Smooth muscle cell (in vitro differentiated cells): ENCODE data around the gene PNMA6A. TPM values are rescaled to one million over a fixed set of nuclear protein-coding genes. Genes with fewer than 3 reads are reported as not detected.
"Not testable (repeated sequence)": the region's sequence is repeated elsewhere in the genome, so short reads cannot be mapped to it uniquely, and the experiment has no call there.

ENCODE experiments used
- DNase-seq: peaks from one replicate; lab custom pipeline; 2025; ENCODE audit not compliant: unreplicated experiment; lab: John Stamatoyannopoulos, UW
- H2AFZ ChIP-seq: fragments of 200-600 bp; sonication (generic); 2 replicates; pipeline ENCODE4 v1.6.0; 2016; ENCODE audit warnings: antibody characterized with exemption, low read depth, mild to moderate bottlenecking
- H3F3A ChIP-seq: fragments of 200-600 bp; sonication (generic); 2 replicates; pipeline ENCODE4 v1.6.0; 2017; ENCODE audit warnings: antibody characterized with exemption, low read depth
- H3K27ac ChIP-seq: fragments of 200-600 bp; sonication (generic); 2 replicates; pipeline ENCODE4 v1.5.1; 2016; ENCODE audit warnings: low read depth, mild to moderate bottlenecking
- H3K27me3 ChIP-seq: fragments of 200-600 bp; sonication (generic); 2 replicates; pipeline ENCODE4 v1.6.1; 2016; ENCODE audit warnings: low read depth, mild to moderate bottlenecking
- H3K36me3 ChIP-seq: fragments of 200-600 bp; sonication (generic); 2 replicates; pipeline ENCODE4 v1.5.1; 2016; ENCODE audit warnings: low read depth
- H3K4me1 ChIP-seq: fragments of 200-600 bp; sonication (generic); 2 replicates; pipeline ENCODE4 v1.5.1; 2016; ENCODE audit warnings: low read depth
- H3K4me2 ChIP-seq: fragments of 200-600 bp; sonication (generic); 2 replicates; pipeline ENCODE4 v1.6.0; 2016; ENCODE audit warnings: mild to moderate bottlenecking
- H3K4me3 ChIP-seq: fragments of 200-600 bp; sonication (generic); 2 replicates; pipeline ENCODE4 v1.5.1; 2016; ENCODE audit warnings: mild to moderate bottlenecking
- H3K79me2 ChIP-seq: fragments of 200-600 bp; sonication (generic); 2 replicates; pipeline ENCODE4 v1.6.0; 2016; ENCODE audit warnings: low read depth, mild to moderate bottlenecking
- H3K9ac ChIP-seq: fragments of 200-600 bp; sonication (generic); 2 replicates; pipeline ENCODE4 v1.6.0; 2016; ENCODE audit warnings: low read depth
- H3K9me3 ChIP-seq: fragments of 200-600 bp; sonication (generic); replicated peaks from 2 replicates; pipeline ENCODE4 v1.5.1; 2016; ENCODE audit warnings: low read depth
- H4K20me1 ChIP-seq: fragments of 200-600 bp; sonication (generic); 2 replicates; pipeline ENCODE4 v1.6.0; 2016; ENCODE audit warnings: low read depth
- CTCF ChIP-seq: fragments of 200-600 bp; sonication (generic); IDR thresholded peaks from 2 replicates; pipeline ENCODE4 v1.5.1; 2017; ENCODE audit warnings: borderline replicate concordance, mild to moderate bottlenecking, antibody characterized with exemption; ENCODE audit not compliant: insufficient read depth, poor library complexity, severe bottlenecking
- WGBS: methylation state at CpG from one replicate; pipeline ENCODE4 v1.1.7; 2016; ENCODE audit warnings: low lambda C conversion rate; 5-methylcytosine and 5-hydroxymethylcytosine counted together
- polyA plus RNA-seq: library from polyadenylated mRNA; unstranded; fragments of >200 nt; fragmentation: Nextera tagmentation; extraction: Ambion mirVana; gene quantifications from 2 replicates; pipeline ENCODE4 v1.2.1, GENCODE V29; 2016
- total RNA-seq: library from RNA; depleted of rRNA; stranded (reverse); fragments of >200 nt; gene quantifications from 2 replicates; pipeline ENCODE4 v1.2.3, GENCODE V29; 2014

The PNMA6A gene
- total and polyA plus RNA-seq, 2 experiments from 2014 or later: 1.3 to 7.6 TPM

- no peak overlapping the region for H3K9ac ChIP-seq
- no peak for TF ChIP-seq CTCF
- no peaks in the 10 kb centered on the region for H3F3A ChIP-seq
- H3K27me3 ChIP-seq: no peaks in the 10 kb centered on the region
- H2AFZ ChIP-seq: no peak overlapping the region
- H3K4me1 ChIP-seq: no peaks in the 10 kb centered on the region
- 98% methylated on average over 14 of the region's 14 CpGs for WGBS
- H4K20me1 ChIP-seq: no peaks in the 10 kb centered on the region
- no peaks in the 10 kb centered on the region for H3K9me3 ChIP-seq
- no peaks in the 10 kb centered on the region for H3K79me2 ChIP-seq
- no peak overlapping the region for H3K4me2 ChIP-seq
- no peak for DNase-seq
- no peak overlapping the region for H3K4me3 ChIP-seq
- H3K27ac ChIP-seq: no peak overlapping the region
- H3K36me3 ChIP-seq: no peaks in the 10 kb centered on the region
Measured at GRCh38 chrX:153075366-153075765, 3.1 kb downstream of the PNMA6A start.

GRCh38 chrX:153077437-153078135, 5.3 kb downstream of the PNMA6A start:
- H3K79me2 ChIP-seq, H3F3A ChIP-seq, H3K4me3 ChIP-seq, H3K27me3 ChIP-seq, H3K27ac ChIP-seq, H3K4me2 ChIP-seq, H4K20me1 ChIP-seq, H3K36me3 ChIP-seq, H2AFZ ChIP-seq, H3K9ac ChIP-seq, H3K9me3 ChIP-seq, DNase-seq, H3K4me1 ChIP-seq: not testable (repeated sequence)
- WGBS: no CpG with 5 or more reads among the region's 76 CpGs

DNA sequence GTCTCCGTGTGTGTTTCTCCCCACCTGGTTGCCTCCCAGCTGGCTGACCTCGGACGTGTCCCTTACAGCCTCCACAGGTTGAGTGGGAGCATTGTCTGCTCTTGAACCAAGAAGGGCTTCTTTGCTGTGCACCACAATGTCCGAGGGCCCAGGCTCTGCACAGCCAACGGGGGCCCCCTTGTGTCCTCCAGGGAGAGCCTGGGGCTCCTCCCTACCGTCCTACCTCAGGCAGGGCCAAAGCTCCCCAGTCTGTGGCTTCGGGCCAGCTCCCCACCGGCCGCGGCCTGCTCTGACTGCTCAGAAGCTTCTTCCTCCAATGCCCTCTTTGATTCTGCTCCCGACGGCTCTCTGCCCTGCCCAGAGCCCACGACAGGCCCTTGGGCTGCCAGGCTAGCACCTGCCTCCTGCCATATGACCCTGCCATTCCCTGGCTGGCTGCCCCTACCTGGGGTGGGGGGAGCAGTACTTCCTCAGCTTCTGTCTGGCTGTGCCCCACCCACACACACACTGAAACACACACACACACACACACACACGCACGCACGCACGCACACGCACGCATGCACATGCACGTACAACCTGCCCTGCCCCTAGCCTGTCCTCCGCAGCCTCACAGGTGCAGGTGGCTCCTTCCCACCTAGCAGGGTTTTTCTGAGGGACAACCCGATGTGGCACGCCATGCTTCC, 11.1 kb downstream of the PNMA6A start:
- not testable (repeated sequence) for H3K4me2 ChIP-seq, H2AFZ ChIP-seq, H3K36me3 ChIP-seq, H3K4me3 ChIP-seq, H4K20me1 ChIP-seq, H3K4me1 ChIP-seq, H3K79me2 ChIP-seq, H3K9me3 ChIP-seq, H3K27ac ChIP-seq, H3F3A ChIP-seq, H3K9ac ChIP-seq, H3K27me3 ChIP-seq, DNase-seq
- WGBS: 85% methylated on average over 11 of the region's 23 CpGs

DNA sequence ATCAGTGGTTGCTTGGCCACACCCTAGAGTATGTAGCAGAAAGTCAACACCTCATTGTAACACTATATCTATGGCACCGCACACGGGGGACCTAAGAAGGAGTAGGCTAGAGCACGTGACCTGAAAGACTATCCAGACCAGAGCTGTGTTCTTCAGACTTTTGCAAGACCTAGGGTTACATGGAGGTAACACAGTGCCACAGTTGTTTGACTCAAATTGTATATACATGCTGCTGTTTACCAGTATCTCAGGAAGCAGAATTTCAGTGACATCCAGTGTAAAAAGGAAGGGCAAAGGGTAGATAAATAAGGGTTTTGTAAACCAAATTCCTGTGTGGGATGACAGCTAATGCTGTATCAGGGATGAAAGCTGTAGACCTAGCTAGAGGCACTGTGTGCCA, 30.2 kb downstream of the PNMA6A start:
- Histone ChIP-seq H3K4me3 (no peak overlapping the region), H3K4me1 (no peaks in the 10 kb centered on the region), H2AFZ (no peak overlapping the region), H3K36me3 (no peaks in the 10 kb centered on the region), H3K9me3 (no peaks in the 10 kb centered on the region), H3K27me3 (no peaks in the 10 kb centered on the region), H3K27ac (no peak overlapping the region), H3K9ac (no peak overlapping the region), H3F3A (no peaks in the 10 kb centered on the region), H3K79me2 (no peaks in the 10 kb centered on the region), H4K20me1 (no peaks in the 10 kb centered on the region), H3K4me2 (no peak overlapping the region)
- WGBS: 68% methylated on average over 3 of the region's 3 CpGs
- no peak for DNase-seq
- TF ChIP-seq CTCF: no peak

- not testable (repeated sequence) for H3K27ac ChIP-seq, H3K4me2 ChIP-seq, H3K27me3 ChIP-seq, DNase-seq, H3K79me2 ChIP-seq, H3K9me3 ChIP-seq, H3K36me3 ChIP-seq, H3K4me3 ChIP-seq, H3K4me1 ChIP-seq, H3K9ac ChIP-seq, H3F3A ChIP-seq, H4K20me1 ChIP-seq, H2AFZ ChIP-seq
- WGBS: 48% methylated on average over 1 of the region's 1 CpG
Measured at GRCh38 chrX:153104959-153105358, 32.7 kb downstream of the PNMA6A start.

GRCh38 chrX:153106092-153106801, 34.0 kb downstream of the PNMA6A start:
- not testable (repeated sequence) for H4K20me1 ChIP-seq, H3K9ac ChIP-seq, H3K36me3 ChIP-seq, DNase-seq, H2AFZ ChIP-seq, H3F3A ChIP-seq, H3K9me3 ChIP-seq, H3K4me1 ChIP-seq, H3K79me2 ChIP-seq, H3K4me3 ChIP-seq, H3K4me2 ChIP-seq, H3K27me3 ChIP-seq, H3K27ac ChIP-seq
- 86% methylated on average over 4 of the region's 12 CpGs for WGBS
